ENCODE data around the gene EPHA6. TPM values are rescaled to one million over a fixed set of nuclear protein-coding genes. Genes with fewer than 3 reads are reported as not detected.

Gene EPHA6
- total RNA-seq, 1 experiment from 2014 or later: 1.2 TPM

GRCh38 chr3:96877510-96877909 lies 63.1 kb downstream of the EPHA6 start:
- no peak for TF ChIP-seq EZH2 (IDR thresholded peaks at IDR 0.05; ENCODE audit: low read depth)
- POLR2A ChIA-PET (ENCODE audit: unreplicated experiment): no interaction called here
- H3K79me2 ChIP-seq (ENCODE audit: low read depth): no peaks in the 10 kb centered on the region
- H3K4me3 ChIP-seq: no peak overlapping the region
- H3K4me1 ChIP-seq (replicated peaks; ENCODE audit: insufficient read depth): no peaks in the 10 kb centered on the region
- CTCF ChIA-PET: no interaction called here
- no peak overlapping the region for H3K27ac ChIP-seq
- no peaks in the 10 kb centered on the region for H3K9me3 ChIP-seq (ENCODE audit: insufficient read depth, low read depth)
- no peaks in the 10 kb centered on the region for H4K20me1 ChIP-seq (ENCODE audit: insufficient read depth)
- DNase-seq: no peak
- H2AFZ ChIP-seq: no peak overlapping the region
- H3K36me3 ChIP-seq (ENCODE audit: low read depth): no peaks in the 10 kb centered on the region
- no peak overlapping the region for H3K4me2 ChIP-seq
- H3K9me2 ChIP-seq (ENCODE audit: insufficient read depth): no peaks in the 10 kb centered on the region
- no peaks in the 10 kb centered on the region for H3F3A ChIP-seq (ENCODE audit: insufficient read depth, low read depth)
- H3K27me3 ChIP-seq (ENCODE audit: insufficient read depth, low read depth): no peaks in the 10 kb centered on the region
- BruUV-seq (replicated peaks): no TSS peak
- intact Hi-C loops (cut with micrococcal nuclease; ENCODE audit: unreplicated experiment): no loop called here

- Histone ChIP-seq H3K9me3 (ENCODE audit: insufficient read depth, low read depth) (no peaks in the 10 kb centered on the region), H3K4me2 (no peak overlapping the region), H3K9me2 (ENCODE audit: insufficient read depth) (no peaks in the 10 kb centered on the region; the same call in 1 of the 2 replicates), H3F3A (ENCODE audit: insufficient read depth, low read depth) (no peaks in the 10 kb centered on the region), H3K36me3 (ENCODE audit: low read depth) (no peaks in the 10 kb centered on the region), H3K4me1 (replicated peaks; ENCODE audit: insufficient read depth) (no peaks in the 10 kb centered on the region), H3K27ac (no peak overlapping the region), H4K20me1 (ENCODE audit: insufficient read depth) (no peaks in the 10 kb centered on the region), H2AFZ (no peak overlapping the region), H3K27me3 (ENCODE audit: insufficient read depth, low read depth) (no peaks in the 10 kb centered on the region), H3K4me3 (no peak overlapping the region), H3K79me2 (ENCODE audit: low read depth) (no peaks in the 10 kb centered on the region)
- intact Hi-C loops (cut with micrococcal nuclease; ENCODE audit: unreplicated experiment): no loop called here
- DNase-seq: no peak
- TF ChIP-seq CTCF (conservative IDR thresholded peaks at IDR 0.05): no peak
- TF ChIP-seq EZH2 (IDR thresholded peaks at IDR 0.05; ENCODE audit: low read depth): no peak
- BruUV-seq (replicated peaks): no TSS peak
- CTCF ChIA-PET: no interaction called here
- POLR2A ChIA-PET (ENCODE audit: unreplicated experiment): no interaction called here
Observed at GRCh38 chr3:96900031-96900430, 85.6 kb downstream of the EPHA6 start.

- H3K4me2 ChIP-seq: no peak overlapping the region
- ChIA-PET CTCF (no interaction called here), POLR2A (ENCODE audit: unreplicated experiment) (no interaction called here)
- H3K79me2 ChIP-seq (ENCODE audit: low read depth): no peaks in the 10 kb centered on the region
- DNase-seq: no peak
- no peaks in the 10 kb centered on the region for H3K27me3 ChIP-seq (ENCODE audit: insufficient read depth, low read depth)
- no peaks in the 10 kb centered on the region for H4K20me1 ChIP-seq (ENCODE audit: insufficient read depth)
- no peaks in the 10 kb centered on the region for H3F3A ChIP-seq (ENCODE audit: insufficient read depth, low read depth)
- no peaks in the 10 kb centered on the region; the same call in 1 of the 2 replicates for H3K9me2 ChIP-seq (ENCODE audit: insufficient read depth)
- BruUV-seq (replicated peaks): no TSS peak
- no peaks in the 10 kb centered on the region for H3K9me3 ChIP-seq (ENCODE audit: insufficient read depth, low read depth)
- no peak overlapping the region for H3K27ac ChIP-seq
- no peaks in the 10 kb centered on the region for H3K4me1 ChIP-seq (replicated peaks; ENCODE audit: insufficient read depth)
- intact Hi-C loops (cut with micrococcal nuclease; ENCODE audit: unreplicated experiment): no loop called here
- TF ChIP-seq EZH2 (IDR thresholded peaks at IDR 0.05; ENCODE audit: low read depth): no peak
- no peak for TF ChIP-seq CTCF (conservative IDR thresholded peaks at IDR 0.05)
- H3K36me3 ChIP-seq (ENCODE audit: low read depth): no peaks in the 10 kb centered on the region
- H3K4me3 ChIP-seq: no peak overlapping the region
- no peak overlapping the region; the same call in 1 of the 2 replicates for H2AFZ ChIP-seq
Observed at GRCh38 chr3:96900566-96900965, 86.2 kb downstream of the EPHA6 start.

GRCh38 chr3:96915445-96915844 lies 101.1 kb downstream of the EPHA6 start:
- POLR2A ChIA-PET (ENCODE audit: unreplicated experiment): no interaction called here
- TF ChIP-seq EZH2 (IDR thresholded peaks at IDR 0.05; ENCODE audit: low read depth) (no peak), CTCF (conservative IDR thresholded peaks at IDR 0.05) (no peak)

More at GRCh38 chr3:96915445-96915844, 101.1 kb downstream of the EPHA6 start:
- CTCF ChIA-PET: no interaction called here
- Histone ChIP-seq H3K79me2 (ENCODE audit: low read depth) (no peaks in the 10 kb centered on the region), H3K27me3 (ENCODE audit: insufficient read depth, low read depth) (no peaks in the 10 kb centered on the region), H3F3A (ENCODE audit: insufficient read depth, low read depth) (no peaks in the 10 kb centered on the region), H3K9me2 (ENCODE audit: insufficient read depth) (0 out of 2 replicates have a peak, but pooled peaks cover 3% of the 10 kb centered on the region), H3K4me2 (no peak overlapping the region), H4K20me1 (ENCODE audit: insufficient read depth) (no peaks in the 10 kb centered on the region), H3K27ac (no peak overlapping the region), H3K36me3 (ENCODE audit: low read depth) (no peaks in the 10 kb centered on the region), H2AFZ (no peak overlapping the region), H3K4me1 (replicated peaks; ENCODE audit: insufficient read depth) (no peaks in the 10 kb centered on the region), H3K9me3 (ENCODE audit: insufficient read depth, low read depth) (no peaks in the 10 kb centered on the region), H3K4me3 (no peak overlapping the region)
- DNase-seq: no peak
- no TSS peak for BruUV-seq (replicated peaks)
- intact Hi-C loops (cut with micrococcal nuclease; ENCODE audit: unreplicated experiment): no loop called here
